Sigmoid colon (tissue), 7 donors: Measurements from ENCODE around the gene NAP1L4. TPM values are rescaled to one million over a fixed set of nuclear protein-coding genes. Genes with fewer than 3 reads are reported as not detected.

Experiments
- DNase-seq: peaks from one replicate; pipeline ENCODE4 v3.0.0-alpha.2; 2019
- H3K27ac ChIP-seq, 4 donors: fragments of 200-600 bp; sonication (generic); one replicate each; pipeline ENCODE4 v1.5.1; 2016 to 2019; ENCODE audit warnings: mild to moderate bottlenecking in 1 of 4
- H3K27me3 ChIP-seq, 3 donors: fragments of 200-600 bp; sonication (generic); one replicate each; pipeline ENCODE4 v1.5.1; 2019; ENCODE audit warnings: mild to moderate bottlenecking in 1 of 3
- H3K36me3 ChIP-seq, 4 donors: fragments of 200-600 bp; sonication (generic); one replicate each; pipeline ENCODE4 v1.5.1; 2016 to 2019
- H3K4me1 ChIP-seq, 4 donors: fragments of 200-600 bp; sonication (generic); one replicate each; pipeline ENCODE4 v1.5.1; 2017 to 2019
- H3K4me3 ChIP-seq, 4 donors: fragments of 200-600 bp; sonication (generic); one replicate each; pipeline ENCODE4 v1.5.1; 2017 to 2019; ENCODE audit warnings: mild to moderate bottlenecking in 2 of 4, moderate library complexity in 1 of 4
- H3K9me3 ChIP-seq, 4 donors: fragments of 200-600 bp in 3 of 4; sonication (generic) in 3 of 4; one replicate each; pipeline versions ENCODE4 v1.5.1 to v1.6.1; 2013 to 2019
- EP300 ChIP-seq, 4 donors: sonication (generic); formaldehyde crosslinking; IDR thresholded peaks; one replicate each; pipeline ENCODE4 v1.6.1; 2017; ENCODE audit warnings: antibody characterized with exemption in 4 of 4
- POLR2A ChIP-seq, 2 donors: fragments of 450-650 bp; IDR thresholded peaks; one replicate each; pipeline ENCODE4 v1.6.1; 2016; ENCODE audit warnings: antibody characterized with exemption in 2 of 2, mild to moderate bottlenecking in 2 of 2, moderate library complexity in 2 of 2
- POLR2AphosphoS5 ChIP-seq, 4 donors: sonication (generic); formaldehyde crosslinking; IDR thresholded peaks; one replicate each; pipeline ENCODE4 v1.6.1; 2017; ENCODE audit warnings: antibody characterized with exemption in 4 of 4
- WGBS, 2 donors: extraction: QIAGEN DNeasy Blood & Tissue Kit; methylation state at CpG; one replicate each; pipeline ENCODE4 v1.1.7; 2013; 5-methylcytosine and 5-hydroxymethylcytosine counted together
- intact Hi-C: fragments of 100-400 bp; cut with DNase I; formaldehyde crosslinking; loops from one replicate; pipeline ENCODE4 v1.15.1; 2023
- polyA plus RNA-seq, 3 donors: library from polyadenylated mRNA; stranded (reverse); fragments of 200-250 nt; gene quantifications; one replicate each; pipeline ENCODE4 v1.2.3, GENCODE V29; 2013
- total RNA-seq, 4 donors: library from RNA; depleted of rRNA; stranded (reverse); fragments of >200 nt; gene quantifications; one replicate each; pipeline ENCODE4 v1.1.0, GENCODE V29; 2016
- TF ChIP-seq, protein P1 (sequence below), 4 experiments: fragments of 450-650 bp in 3 of 4; fragments of 200-600 bp in 1 of 4; IDR thresholded peaks; one replicate each; pipeline ENCODE4 v1.5.1; 2016 to 2019; ENCODE audit warnings: antibody characterized with exemption in 4 of 4, mild to moderate bottlenecking in 3 of 4, moderate library complexity in 2 of 4
- donor health status: healthy with polysubstance abuse.
- donor health status: Bipolar disorder and iron deficiency.
- donor health status: healthy.

Gene NAP1L4
- total and polyA plus RNA-seq, 7 donors: 55.9 to 102 (median 88.7) TPM

DNA sequence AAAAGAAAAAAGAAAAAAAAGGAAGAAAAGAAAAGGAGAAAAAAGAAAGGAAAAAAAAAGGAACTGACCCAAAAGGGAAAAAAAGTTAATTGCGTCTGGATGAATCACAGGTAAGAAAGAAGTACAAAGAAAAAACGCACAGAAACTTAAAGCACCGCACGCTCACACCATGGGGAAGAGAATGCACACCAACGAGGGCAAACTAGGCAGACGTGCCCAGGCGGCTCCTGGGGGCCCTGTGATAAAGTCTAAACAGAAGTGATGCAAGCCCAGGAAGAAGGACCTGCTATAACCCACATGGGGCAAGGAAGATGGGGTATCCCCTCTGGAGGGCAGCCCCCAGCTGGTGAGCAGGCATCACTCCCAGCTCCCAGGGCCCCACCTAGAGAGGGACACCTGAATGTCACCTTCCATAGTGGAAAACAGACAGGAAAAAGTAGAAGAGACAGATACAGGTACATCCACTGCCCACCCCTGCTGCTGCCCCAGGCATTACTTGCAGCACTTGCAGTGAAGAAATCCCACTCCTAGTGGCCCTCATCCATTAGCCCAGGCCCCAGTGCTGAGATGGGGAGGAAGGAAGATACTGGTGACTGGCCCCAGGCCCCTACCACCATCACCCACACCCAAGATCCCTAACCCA, 28.9 kb downstream of the NAP1L4 start:
- TF ChIP-seq, protein P1, sequence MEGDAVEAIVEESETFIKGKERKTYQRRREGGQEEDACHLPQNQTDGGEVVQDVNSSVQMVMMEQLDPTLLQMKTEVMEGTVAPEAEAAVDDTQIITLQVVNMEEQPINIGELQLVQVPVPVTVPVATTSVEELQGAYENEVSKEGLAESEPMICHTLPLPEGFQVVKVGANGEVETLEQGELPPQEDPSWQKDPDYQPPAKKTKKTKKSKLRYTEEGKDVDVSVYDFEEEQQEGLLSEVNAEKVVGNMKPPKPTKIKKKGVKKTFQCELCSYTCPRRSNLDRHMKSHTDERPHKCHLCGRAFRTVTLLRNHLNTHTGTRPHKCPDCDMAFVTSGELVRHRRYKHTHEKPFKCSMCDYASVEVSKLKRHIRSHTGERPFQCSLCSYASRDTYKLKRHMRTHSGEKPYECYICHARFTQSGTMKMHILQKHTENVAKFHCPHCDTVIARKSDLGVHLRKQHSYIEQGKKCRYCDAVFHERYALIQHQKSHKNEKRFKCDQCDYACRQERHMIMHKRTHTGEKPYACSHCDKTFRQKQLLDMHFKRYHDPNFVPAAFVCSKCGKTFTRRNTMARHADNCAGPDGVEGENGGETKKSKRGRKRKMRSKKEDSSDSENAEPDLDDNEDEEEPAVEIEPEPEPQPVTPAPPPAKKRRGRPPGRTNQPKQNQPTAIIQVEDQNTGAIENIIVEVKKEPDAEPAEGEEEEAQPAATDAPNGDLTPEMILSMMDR (IDR thresholded peaks at IDR 0.05): no peak
- no peak for TF ChIP-seq POLR2AphosphoS5 (IDR thresholded peaks at IDR 0.05)
- no peak for TF ChIP-seq POLR2A (IDR thresholded peaks at IDR 0.05)
- no peak for TF ChIP-seq EP300 (IDR thresholded peaks at IDR 0.05)
- H3K27me3 ChIP-seq: no peaks in the 10 kb centered on the region
- 85 to 91% methylated on average over 7 of the region's 7 CpGs for WGBS, 2 donors
- no peak overlapping the region for H3K4me3 ChIP-seq
- H3K4me1 ChIP-seq: no peaks in the 10 kb centered on the region
- H3K36me3 ChIP-seq: peaks cover 17 to 91% (median 66%) of the 10 kb centered on the region in 4 donors
- no peak for DNase-seq
- H3K27ac ChIP-seq: no peak overlapping the region
- no peaks in the 10 kb centered on the region for H3K9me3 ChIP-seq
- intact Hi-C loops: no loop called here

DNA sequence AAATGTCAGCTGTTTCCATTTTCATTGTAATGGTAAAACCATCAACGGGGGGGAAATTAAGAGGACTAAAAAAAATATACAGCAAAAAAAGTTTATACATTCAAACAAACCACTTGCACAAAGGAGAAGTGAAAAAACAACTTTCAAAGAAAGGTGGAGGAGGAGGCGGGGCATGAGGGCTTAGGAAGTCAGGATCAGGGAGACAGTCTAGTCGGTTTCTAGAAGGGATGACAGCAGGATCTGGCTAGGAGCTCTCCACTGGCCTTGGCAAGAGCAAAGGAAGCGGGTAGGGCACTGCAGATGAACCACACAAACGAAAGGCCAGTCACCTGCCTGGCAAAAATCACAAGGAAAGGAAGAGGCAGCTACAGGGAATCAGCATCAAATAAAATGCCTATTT, 31.0 kb downstream of the NAP1L4 start:
- H3K27me3 ChIP-seq: no peaks in the 10 kb centered on the region
- 72 to 75% methylated on average over 5 of the region's 5 CpGs for WGBS, 2 donors
- peaks cover 7 to 91% (median 69%) of the 10 kb centered on the region in 4 donors for H3K36me3 ChIP-seq
- intact Hi-C loops: no loop called here
- H3K4me3 ChIP-seq: no peak overlapping the region
- no peaks in the 10 kb centered on the region for H3K4me1 ChIP-seq
- DNase-seq: no peak
- no peak overlapping the region for H3K27ac ChIP-seq
- H3K9me3 ChIP-seq: no peaks in the 10 kb centered on the region
- no peak for TF ChIP-seq POLR2AphosphoS5 (IDR thresholded peaks at IDR 0.05)
- TF ChIP-seq, protein P1 (IDR thresholded peaks at IDR 0.05): no peak
- no peak for TF ChIP-seq EP300 (IDR thresholded peaks at IDR 0.05)
- TF ChIP-seq POLR2A (IDR thresholded peaks at IDR 0.05): no peak

DNA sequence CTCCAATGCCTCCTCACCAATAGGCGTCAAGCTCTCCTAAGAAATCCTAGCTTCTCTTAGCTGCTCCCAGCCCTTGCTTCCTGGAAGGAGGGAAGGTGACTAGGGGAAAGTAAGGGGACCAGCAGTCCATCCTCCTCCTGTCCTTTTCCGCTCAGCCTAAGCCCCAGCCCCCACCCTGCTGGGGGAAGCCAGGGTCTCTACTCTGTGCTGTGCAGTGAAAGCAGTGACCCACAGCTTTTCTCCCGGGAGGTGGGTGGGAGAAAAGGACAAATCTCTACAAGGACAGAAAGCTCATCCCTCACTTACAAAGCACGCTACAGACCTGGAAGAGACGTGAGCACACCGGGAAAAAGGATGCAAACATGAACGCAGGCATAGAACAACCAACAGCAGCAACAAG, 32.0 kb downstream of the NAP1L4 start:
- Histone ChIP-seq H3K36me3 (peaks cover 6 to 91% (median 66%) of the 10 kb centered on the region in 4 donors), H3K4me3 (no peak overlapping the region), H3K27me3 (no peaks in the 10 kb centered on the region), H3K27ac (no peak overlapping the region), H3K4me1 (no peaks in the 10 kb centered on the region), H3K9me3 (no peaks in the 10 kb centered on the region)
- DNase-seq: no peak
- intact Hi-C loops: no loop called here
- 94 to 95% methylated on average over 7 of the region's 7 CpGs for WGBS, 2 donors
- TF ChIP-seq, protein P1 (IDR thresholded peaks at IDR 0.05): no peak
- TF ChIP-seq POLR2AphosphoS5 (IDR thresholded peaks at IDR 0.05) (no peak), EP300 (IDR thresholded peaks at IDR 0.05) (no peak), POLR2A (IDR thresholded peaks at IDR 0.05) (no peak)

DNA sequence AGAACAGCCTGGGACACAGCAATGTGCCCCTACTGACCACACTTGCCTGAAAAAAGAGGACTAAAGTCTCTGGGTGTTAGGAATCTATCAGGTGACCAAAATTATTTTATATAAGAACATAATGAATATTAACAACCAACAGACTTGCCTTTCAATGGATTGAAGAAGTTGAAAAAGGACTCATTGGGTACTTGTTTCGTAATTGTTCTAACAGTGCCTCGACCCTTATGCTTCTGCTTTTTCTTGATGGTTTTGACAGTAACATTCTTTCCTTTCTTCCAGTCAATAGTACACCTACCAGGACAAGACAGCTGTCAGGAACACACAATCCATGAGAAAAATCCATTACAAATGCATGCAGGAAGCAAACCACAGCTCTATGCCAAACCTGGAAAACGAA, 33.9 kb downstream of the NAP1L4 start:
- intact Hi-C loops: no loop called here
- WGBS, 2 donors: 79 to 85% methylated on average over 3 of the region's 3 CpGs
- H3K4me1 ChIP-seq: no peaks in the 10 kb centered on the region
- no peak overlapping the region for H3K4me3 ChIP-seq
- TF ChIP-seq POLR2A (IDR thresholded peaks at IDR 0.05): no peak
- TF ChIP-seq POLR2AphosphoS5 (IDR thresholded peaks at IDR 0.05): no peak
- TF ChIP-seq, protein P1 (IDR thresholded peaks at IDR 0.05): no peak
- no peak for TF ChIP-seq EP300 (IDR thresholded peaks at IDR 0.05)
- no peaks in the 10 kb centered on the region for H3K27me3 ChIP-seq
- no peaks in the 10 kb centered on the region for H3K9me3 ChIP-seq
- H3K36me3 ChIP-seq: peaks cover 2 to 91% (median 65%) of the 10 kb centered on the region in 4 donors
- DNase-seq: no peak
- no peak overlapping the region for H3K27ac ChIP-seq
